Ammon's horn (tissue), 1 donor: ENCODE results near the gene PLCD3.

ENCODE experiments used
- DNase-seq: peaks from one replicate; pipeline ENCODE4 v3.0.0-alpha.2; 2016; ENCODE audit warnings: low spot score

PLCD3 gene

DNA sequence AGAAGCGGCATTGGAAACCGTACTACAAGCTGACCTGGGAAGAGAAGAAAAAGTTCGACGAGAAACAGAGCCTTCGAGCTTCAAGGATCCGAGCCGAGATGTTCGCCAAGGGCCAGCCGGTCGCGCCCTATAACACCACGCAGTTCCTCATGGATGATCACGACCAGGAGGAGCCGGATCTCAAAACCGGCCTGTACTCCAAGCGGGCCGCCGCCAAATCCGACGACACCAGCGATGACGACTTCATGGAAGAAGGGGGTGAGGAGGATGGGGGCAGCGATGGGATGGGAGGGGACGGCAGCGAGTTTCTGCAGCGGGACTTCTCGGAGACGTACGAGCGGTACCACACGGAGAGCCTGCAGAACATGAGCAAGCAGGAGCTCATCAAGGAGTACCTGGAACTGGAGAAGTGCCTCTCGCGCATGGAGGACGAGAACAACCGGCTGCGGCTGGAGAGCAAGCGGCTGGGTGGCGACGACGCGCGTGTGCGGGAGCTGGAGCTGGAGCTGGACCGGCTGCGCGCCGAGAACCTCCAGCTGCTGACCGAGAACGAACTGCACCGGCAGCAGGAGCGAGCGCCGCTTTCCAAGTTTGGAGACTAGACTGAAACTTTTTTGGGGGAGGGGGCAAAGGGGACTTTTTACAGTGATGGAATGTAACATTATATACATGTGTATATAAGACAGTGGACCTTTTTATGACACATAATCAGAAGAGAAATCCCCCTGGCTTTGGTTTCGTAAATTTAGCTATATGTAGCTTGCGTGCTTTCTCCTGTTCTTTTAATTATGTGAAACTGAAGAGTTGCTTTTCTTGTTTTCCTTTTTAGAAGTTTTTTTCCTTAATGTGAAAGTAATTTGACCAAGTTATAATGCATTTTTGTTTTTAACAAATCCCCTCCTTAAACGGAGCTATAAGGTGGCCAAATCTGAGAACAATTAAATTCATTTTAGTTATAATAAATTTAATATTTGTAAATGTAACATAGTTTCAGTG is 17.7 kb upstream of the PLCD3 start:
- peak; percentile 74 for DNase-seq

DNA sequence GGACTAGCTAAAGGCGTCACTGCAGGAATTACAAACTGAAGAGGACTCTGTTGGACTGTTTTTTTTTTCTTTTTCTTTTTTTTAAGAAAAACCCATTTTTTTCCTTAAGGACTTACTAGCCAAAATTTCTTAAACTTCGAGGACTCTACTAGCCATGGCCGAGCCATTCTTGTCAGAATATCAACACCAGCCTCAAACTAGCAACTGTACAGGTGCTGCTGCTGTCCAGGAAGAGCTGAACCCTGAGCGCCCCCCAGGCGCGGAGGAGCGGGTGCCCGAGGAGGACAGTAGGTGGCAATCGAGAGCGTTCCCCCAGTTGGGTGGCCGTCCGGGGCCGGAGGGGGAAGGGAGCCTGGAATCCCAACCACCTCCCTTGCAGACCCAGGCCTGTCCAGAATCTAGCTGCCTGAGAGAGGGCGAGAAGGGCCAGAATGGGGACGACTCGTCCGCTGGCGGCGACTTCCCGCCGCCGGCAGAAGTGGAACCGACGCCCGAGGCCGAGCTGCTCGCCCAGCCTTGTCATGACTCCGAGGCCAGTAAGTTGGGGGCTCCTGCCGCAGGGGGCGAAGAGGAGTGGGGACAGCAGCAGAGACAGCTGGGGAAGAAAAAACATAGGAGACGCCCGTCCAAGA is 16.8 kb upstream of the PLCD3 start:
- peak; percentile 89 for DNase-seq

DNA sequence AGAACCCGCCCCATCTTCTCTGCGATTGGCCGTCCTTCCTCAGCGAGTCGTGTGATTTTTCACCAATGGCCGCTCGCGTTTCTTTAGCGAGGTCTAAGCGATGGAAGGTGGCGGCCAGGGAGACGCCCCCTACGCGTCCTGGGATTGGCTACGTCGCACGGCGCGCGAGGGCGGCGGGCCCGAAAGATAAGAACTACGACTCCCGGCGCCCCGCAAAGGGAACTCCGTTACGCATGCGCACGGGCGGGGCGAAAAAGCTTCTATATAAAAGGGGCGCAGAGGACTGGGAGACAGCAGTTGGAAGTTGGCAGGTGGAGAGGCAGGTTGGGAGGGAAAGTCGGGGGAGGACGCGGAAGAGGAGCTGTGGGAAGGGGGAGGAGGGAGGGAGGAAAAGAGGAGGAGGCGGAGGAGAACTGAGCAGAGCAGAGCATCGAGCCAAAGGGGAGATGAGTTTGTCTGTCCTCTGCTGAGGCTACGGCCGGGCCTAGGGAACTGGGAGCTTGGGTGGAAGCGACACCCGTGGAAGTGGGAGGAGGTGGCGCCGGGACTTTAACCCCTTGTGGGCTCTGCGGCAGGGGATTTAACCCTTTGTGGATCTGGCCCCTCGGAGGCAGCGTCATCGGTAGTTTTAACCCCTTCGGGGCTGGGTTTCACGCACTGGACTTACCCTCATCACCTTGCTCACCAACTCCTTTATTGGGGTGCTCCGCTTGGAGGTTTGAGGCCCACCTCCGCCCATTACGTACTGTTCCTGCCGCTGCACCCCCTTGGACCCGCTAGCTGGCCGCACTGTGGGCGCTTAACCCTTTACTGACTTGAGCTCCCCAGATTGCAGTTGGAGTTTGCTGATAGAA is 16.1 kb upstream of the PLCD3 start, which contains the start of gene HEXIM1:
TSS of gene HEXIM1 (plus strand) at position 293 of the 854 bp plus-strand sequence. CDS start 716 bp downstream, outside the sequence.
- peak; percentile 100 for DNase-seq

DNA sequence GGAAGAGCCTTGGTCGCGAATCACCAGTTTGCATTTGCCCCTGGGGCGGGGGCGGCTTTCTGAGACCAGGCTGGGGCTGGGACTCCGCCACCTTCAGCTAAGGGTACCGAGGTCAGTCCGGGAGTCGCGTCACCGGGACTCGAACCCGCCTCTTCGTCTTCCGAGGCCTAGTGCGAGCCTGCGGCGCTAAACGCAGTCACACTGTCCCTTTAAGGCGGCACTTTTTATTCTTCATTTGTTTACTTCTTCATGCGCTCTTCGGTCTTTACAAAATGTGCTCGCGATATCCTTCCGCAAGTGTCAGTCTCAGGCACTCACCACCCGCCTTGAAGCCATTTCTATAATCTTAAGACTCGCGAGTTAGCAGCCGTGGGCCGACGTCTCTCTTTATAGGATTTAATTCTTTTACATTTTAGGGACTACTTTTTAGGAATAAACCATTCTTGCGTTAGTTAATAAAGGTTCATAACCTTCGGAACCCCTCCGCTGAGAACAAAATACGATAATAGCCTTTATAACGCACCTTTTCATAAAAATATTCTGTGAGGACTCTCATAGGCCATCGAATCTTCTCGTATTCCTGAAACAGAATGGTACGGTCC is 15.4 kb upstream of the PLCD3 start:
- peak; percentile 91 for DNase-seq

DNA sequence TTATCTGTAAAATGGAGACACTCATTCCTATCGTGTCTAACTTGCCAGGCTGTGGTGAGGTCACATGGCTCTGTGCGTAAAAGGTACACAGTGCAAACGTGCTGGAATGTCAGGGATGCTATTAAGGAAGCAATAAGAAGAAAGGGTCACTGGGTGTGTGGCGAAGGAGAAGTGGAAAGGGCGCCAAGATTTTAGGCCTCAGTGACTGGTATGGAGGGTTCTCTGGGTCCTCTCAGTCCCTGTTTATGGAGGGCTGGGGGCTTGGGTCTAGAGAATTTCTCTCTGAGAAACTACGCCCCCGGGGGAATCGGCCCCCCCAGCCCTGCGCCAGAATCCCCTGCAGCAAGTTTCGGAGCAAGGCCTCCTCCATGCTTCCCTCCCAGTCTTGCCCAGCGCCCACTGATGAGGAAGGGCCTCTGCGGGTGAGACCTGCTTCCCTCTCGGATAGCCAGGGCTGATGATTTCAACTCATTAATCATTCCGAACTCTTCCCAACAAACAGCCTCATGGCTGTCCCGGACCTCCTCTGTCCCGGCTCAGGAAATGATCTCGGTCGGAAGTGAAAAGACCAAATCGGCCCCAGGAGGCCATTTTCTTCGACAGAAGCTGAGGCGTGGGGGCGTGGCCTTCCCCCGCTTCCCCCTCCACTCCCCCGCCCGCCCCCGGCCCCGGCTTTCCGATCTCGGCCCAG is 14.7 kb upstream of the PLCD3 start:
- DNase-seq: no peak

DNA sequence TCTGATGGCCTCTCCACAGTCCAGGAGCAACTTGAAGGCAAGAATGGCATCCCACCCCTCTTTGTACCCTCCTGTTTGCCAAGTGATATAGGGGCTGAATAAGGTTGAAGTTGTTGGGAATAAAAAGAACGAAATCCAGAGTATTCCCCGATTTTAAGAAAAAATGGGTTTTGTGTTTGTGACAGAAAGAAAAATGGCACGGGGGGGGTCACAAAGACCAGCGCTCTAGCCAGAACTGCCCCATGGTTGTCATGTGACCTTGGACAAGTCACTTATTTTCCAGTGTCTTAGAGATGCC is 14.2 kb upstream of the PLCD3 start:
- DNase-seq: no peak

DNA sequence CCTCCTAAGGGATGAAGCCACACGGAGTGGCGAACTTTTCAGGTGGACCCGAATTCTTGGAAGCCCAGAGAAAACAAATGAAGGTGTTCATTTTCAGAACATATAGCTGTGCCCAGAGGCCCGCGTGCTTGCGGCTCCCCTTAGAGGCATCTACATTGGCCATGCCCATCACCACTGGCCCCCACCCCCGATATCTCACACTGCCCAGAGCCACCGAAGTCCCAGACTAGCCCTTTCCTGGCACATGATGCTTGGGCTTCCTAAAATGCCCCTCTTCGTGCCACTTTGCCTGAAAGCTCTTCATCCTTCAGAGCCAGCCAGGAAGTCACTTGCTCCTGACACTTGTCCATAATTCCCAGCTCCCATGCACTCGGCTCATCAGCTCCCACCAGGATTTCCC is 13.9 kb upstream of the PLCD3 start:
- DNase-seq: no peak

DNA sequence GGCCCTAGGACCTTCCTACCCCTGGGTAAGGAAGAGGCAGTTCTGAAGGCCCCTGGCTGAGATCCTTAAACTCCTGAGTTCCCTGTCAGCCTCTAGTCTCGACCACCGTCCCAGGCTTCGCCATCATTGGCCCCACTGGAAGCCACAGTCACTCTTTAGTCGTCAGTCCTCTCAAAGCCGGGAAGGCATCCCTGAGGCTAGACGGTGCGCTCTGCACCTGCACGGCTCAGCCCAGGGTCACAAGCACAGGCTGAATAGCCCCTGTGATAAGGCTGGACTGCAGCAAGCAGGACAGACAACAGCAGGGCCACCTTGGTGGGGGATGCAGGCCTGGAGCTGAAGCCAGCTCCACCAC is 12.7 kb upstream of the PLCD3 start:
- DNase-seq: no peak

DNA sequence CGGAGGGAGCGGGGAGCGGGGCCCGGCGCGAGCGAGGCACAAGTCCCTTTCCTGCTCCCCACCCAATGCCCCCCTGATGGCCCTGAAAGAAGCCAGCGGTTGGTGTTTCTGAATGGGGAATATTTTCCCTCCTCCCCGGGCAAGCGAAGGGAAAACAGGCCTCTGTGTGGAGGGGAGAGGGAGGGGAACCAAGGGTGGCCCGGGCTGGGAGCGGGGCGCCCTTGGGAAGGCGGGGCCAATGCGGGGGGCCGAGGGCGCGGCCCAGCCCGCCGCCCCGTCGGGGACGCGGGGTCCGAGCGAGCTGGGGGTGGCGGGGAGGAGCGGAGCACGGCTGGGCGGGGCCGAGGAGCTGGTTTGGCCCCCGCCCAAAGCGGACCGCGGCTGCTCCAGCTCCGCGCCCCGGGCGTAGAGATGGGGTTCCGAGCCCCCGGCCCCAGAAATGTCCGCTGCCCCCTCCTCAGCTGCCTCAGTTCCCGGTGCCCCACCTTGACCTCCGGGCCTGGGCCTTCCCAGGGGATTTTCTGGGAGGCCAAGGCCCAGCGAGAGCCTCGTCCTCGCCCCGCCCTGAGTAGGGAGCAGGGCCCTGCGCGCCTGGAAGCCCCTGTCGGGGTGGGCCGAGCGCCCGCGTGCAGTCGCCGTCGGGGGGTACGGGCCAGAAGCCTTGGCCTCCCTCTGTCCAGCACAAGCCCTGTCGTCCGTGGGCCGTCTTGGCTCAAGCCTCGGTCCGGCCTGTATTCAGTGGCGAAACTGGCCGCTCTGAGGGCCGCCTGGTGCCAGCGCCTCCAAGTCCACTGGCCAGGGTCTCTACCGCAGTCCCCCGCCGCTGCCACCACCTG is 12.1 kb upstream of the PLCD3 start:
- DNase-seq: no peak

DNA sequence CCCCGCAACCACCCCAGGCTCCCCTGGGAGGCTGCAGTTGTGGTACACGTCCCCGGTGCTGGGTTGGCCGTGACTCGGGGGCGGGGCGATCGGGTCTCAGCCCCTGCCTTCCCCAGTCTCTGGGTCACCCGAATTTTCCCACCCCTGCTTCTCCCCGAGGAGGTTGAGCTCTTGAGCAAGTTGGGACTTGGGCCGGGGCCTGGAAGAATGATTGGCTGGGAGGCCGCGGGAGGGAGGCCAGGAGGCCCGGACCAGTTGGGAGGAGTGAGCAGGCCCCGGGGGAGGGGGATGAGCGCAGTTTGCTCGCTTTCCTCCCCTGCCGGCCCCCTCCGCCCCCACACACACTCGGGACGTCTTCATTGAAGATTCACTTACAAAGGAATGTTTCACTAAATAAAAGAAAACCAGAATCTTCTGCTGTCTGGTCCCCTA is 11.5 kb upstream of the PLCD3 start:
- peak; percentile 72 for DNase-seq

DNA sequence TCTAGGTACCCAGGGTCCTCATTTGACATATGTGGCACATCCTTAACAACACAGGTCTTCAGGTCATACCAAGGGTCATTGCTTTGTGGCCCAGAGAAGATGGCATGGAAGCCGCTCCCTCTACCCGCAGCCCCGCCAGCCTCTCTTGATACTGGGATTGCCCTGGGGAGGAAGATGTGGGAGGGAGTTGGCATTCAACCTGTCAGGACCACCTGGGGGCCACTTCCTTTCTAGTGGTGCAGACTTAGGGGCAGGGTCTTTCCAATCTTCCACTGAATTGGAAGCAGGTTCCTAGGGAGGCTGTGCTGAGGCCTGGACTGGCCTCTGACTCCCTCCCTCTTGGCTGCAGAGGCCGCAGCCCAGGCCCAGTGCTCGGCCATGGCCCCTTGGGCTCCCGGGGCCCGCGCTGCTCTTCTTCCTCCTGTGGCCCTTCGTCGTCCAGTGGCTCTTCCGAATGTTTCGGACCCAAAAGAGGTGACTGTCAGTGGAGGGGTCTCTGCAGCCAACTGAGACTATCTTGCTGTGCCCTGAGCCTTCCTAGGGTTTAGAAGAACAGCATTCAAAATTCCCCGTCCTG is 10.9 kb upstream of the PLCD3 start:
- no peak for DNase-seq

DNA sequence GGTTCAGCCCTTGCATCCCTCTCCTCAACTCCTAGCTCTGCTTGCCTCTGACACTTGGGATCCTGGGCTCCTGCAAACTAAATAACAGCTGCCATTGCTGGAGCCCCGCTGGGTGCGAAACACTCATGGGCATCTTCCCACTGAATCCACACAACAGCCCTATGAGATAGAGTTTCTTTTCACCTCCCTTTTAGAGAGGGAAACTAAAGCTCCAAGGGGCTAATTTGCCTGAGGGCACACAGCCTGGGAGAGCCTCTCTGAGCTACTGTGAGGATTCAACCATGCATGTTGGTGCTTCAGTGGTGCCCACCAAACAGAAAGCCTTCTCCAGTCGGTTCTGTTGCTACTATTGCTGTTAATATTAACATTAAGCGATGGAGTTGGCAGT is 7.2 kb upstream of the PLCD3 start:
- DNase-seq: no peak

DNA sequence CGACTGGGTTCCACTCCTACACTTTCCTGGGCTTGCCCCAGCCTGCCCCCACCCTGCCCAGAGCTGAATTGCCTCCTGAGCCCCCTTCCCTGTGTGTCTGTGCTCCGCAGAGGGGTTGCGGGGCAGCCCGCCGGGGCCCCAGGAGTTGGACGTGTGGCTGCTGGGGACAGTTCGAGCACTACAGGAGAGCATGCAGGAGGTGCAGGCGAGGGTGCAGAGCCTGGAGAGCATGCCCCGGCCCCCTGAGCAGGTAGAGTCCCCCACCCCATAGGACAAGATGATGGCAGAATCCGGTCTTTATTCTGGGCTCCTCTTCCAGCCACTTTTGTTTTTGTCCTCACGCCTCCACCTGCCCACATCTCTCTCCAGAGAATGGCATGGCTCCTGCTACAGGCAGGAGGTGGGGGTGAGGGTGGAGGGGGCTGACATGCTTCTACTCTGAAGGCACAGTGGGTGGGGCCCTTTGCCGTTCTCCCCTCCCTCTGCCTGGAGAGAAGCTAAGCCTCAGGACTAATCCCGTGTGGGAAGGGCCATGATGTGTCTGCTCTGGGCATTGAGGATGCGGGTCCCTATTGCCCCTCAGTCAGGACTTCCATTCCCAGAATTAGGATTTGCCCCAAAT is 6.7 kb upstream of the PLCD3 start:
- no peak for DNase-seq

DNA sequence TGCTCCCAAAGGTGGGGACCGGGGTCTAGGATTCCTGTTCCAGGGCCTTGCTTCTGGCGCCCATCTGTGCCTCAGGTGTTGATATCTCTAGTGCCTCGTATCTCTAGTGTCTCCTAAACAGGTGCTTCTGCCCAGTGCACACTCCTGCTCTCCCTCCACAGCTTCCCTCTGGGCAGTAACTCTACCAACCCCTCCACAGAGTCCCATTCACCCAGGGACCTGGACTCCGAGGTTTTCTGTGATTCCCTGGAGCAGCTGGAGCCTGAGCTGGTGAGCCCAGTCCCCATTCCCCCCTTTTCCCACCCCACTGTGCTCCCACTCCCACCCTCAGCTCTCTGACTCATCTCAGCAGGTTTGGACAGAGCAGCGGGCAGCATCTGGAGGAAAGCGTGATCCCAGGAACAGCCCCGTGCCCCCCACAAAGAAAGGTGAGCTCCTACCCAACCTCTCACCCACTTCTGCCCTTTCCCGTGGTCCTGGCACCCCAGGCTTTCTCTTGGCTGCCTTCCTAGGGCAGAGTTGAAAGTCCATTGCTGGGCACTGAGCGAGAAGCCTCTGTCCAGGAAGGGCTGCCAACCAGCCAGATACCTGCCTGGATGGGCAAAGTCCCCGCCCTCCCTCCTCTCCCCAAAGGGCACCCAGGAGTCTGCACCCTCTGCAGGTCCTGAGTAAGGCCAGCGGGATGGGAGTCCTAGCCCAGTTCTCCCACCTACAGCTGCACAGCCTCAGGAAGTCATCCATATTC is 5.4 kb upstream of the PLCD3 start:
- no peak for DNase-seq

DNA sequence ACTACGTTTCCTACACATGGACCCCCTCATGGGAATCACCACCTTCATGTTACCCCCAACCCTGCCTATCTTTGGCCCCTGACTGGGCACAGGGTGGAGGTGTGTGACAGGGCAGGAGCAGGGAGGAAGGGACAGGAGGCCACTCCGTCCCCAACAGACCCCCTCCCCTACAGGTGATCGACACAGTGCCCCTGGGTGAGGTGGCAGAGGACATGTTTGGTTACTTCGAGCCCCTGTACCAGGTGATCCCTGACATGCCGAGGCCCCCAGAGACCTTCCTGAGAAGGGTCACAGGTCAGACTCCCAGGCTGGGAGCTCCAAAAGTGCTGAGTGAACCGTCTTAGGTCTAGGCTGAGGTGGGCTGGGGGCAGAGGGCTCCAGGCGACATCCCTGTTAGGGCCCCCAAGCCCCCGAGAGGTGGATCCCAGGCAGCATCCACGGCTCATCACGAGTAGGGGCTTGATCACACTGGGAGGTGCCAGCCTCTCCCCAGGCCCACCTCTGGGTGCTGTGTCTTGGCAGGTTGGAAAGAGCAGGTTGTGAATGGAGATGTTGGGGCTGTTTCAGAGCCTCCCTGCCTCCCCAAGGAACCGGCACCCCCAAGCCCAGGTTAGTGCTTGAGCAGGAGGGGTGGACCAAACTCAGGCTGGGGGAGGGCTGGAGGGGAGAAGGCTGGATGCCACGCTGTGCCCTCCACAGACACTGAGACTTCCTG is 4.7 kb upstream of the PLCD3 start:
- DNase-seq: peak; percentile 6

DNA sequence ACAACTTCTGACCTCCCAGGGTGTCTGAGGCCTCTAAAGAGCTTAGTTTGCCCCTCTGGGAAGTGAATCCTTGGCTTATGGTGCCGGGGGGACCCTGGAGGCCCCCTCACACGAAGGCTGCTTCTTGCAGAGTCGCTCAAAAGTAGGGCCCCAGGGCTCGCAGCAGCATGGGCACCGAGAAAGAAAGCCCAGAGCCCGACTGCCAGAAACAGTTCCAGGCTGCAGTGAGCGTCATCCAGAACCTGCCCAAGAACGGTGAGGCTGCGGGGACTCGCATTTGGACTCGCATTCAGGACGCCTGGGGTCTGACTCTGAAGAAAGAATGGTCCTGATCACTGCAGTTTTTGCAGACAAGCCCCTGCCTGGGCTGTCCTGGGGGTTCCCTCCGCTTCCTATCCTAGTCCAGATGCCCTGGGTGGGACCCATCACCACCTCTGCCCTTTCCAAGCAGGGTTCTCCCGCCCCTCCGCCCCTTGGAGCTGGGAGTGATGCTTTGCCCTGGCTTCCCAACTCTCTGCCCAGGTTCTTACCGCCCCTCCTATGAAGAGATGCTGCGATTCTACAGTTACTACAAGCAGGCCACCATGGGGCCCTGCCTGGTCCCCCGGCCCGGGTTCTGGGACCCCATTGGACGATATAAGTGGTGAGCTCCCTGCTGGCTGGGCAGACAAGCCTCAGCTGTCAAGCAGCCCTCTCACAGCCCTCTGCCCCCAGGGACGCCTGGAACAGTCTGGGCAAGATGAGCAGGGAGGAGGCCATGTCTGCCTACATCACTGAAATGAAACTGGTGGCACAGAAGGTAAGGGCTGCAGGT is 3.9 kb upstream of the PLCD3 start:
- DNase-seq: peak; percentile 26

DNA sequence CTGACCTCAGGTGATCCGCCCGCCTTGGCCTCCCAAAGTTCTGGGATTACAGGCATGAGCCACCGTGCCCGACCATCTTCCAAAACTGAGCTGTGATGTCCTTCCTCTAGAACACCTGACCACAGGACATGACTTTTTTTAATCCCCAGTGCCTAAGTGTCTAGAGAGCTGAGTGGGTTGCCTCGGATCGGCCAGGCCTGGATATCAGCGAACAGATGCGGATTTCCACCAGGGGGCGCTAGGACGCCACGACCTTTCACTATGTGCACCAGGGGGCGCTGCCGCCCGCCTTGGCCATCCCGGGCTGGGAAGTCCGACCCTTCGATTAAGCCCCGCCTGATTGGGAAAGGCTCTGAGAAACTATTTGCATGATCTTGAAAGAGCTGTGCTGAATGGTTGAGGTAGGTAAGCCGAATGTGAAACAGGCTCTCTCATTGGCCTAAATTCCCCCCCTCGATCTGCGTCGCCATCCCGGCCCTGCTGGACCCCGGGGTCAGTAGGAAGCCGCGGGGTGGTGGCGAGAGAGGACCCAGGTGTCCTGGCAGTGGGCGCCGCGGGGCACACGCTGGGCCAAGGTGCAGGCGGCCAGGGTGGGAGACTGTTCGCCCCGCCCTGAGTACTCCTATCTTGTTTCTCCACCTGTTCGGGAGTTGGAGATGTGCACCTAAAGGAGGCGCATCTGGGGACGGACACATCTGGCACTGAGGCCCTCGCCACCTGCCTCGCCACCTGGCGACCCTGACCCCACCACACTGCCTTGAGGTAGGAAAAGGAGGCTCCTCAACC is 3.1 kb upstream of the PLCD3 start, which contains the start of gene ACBD4:
TSS of gene ACBD4 (plus strand) at position 496 of the 786 bp plus-strand sequence. CDS start 458 bp downstream, outside the sequence.
- DNase-seq: peak; percentile 96
